Activated B cell treated with CpG ODN at 0.5 μM for 24 hours (primary cell): ENCODE data around the gene SMOC2. TPM values are rescaled to one million over a fixed set of nuclear protein-coding genes. Genes with fewer than 3 reads are reported as not detected.

Experiments
- ATAC-seq: fragments of 200-7000 bp; cut with Tn5 transposase; one replicate; pipeline ENCODE4 v1.10.0; 2021; ENCODE audit warnings: low read depth, mild to moderate bottlenecking, moderate library complexity
- CTCF ChIA-PET: fragments of 350-600 bp; sonication (Branson Sonifier 250); formaldehyde crosslinking; loops from one replicate; lab custom pipeline; 2021; ENCODE audit warnings: antibody characterized with exemption; lab: Charles Lee
- POLR2A ChIA-PET: fragments of 350-600 bp; sonication (Branson Sonifier 250); formaldehyde crosslinking; loops from one replicate; lab custom pipeline; 2021; ENCODE audit warnings: antibody characterized with exemption; lab: Charles Lee
- DNase-seq: peaks from one replicate; pipeline ENCODE4 v3.0.0; 2022
- H3K27ac Mint-ChIP-seq: one replicate; pipeline ENCODE4 v1.8.0; 2020; ENCODE audit warnings: mixed read lengths
- H3K27me3 Mint-ChIP-seq: one replicate; pipeline ENCODE4 v1.8.0; 2021; ENCODE audit warnings: mixed read lengths
- H3K36me3 Mint-ChIP-seq: one replicate; pipeline ENCODE4 v1.8.0; 2021; ENCODE audit warnings: low read depth, mixed read lengths
- H3K4me1 Mint-ChIP-seq: one replicate; pipeline ENCODE4 v1.8.0; 2021; ENCODE audit warnings: mixed read lengths
- H3K4me3 Mint-ChIP-seq: one replicate; pipeline ENCODE4 v1.8.0; 2020; ENCODE audit warnings: mild to moderate bottlenecking, mixed read lengths
- H3K9me3 Mint-ChIP-seq: one replicate; pipeline ENCODE4 v1.8.0; 2020; ENCODE audit warnings: mixed read lengths
- CTCF ChIP-seq: fragments of 200-600 bp; IDR thresholded peaks from one replicate; pipeline ENCODE4 v1.8.0; 2022; ENCODE audit warnings: antibody characterized with exemption, mild to moderate bottlenecking
- intact Hi-C: fragments of 100-400 bp; cut with micrococcal nuclease; formaldehyde crosslinking; loops from one replicate; pipeline ENCODE4 v1.15.1; 2024
- total RNA-seq: library from RNA; stranded (reverse); gene quantifications from 2 replicates; pipeline ENCODE4 v1.2.3, GENCODE V29; 2022

The SMOC2 gene
- total RNA-seq, 1 donor from 2014 or later: not detected

- TF ChIP-seq CTCF: no peak
- no peaks in the 10 kb centered on the region for H3K36me3 Mint-ChIP-seq
- H3K27ac Mint-ChIP-seq: no peak overlapping the region
- H3K4me3 Mint-ChIP-seq: no peak overlapping the region
- no peak for DNase-seq
- H3K9me3 Mint-ChIP-seq: peaks cover 7% of the 10 kb centered on the region
- no peaks in the 10 kb centered on the region for H3K27me3 Mint-ChIP-seq
- POLR2A ChIA-PET: no interaction called here
- CTCF ChIA-PET: no interaction called here
- intact Hi-C loops: no loop called here
- no peak for ATAC-seq
- H3K4me1 Mint-ChIP-seq: no peaks in the 10 kb centered on the region
Measured at GRCh38 chr6:168600381-168600780, 159.4 kb downstream of the SMOC2 start.

DNA sequence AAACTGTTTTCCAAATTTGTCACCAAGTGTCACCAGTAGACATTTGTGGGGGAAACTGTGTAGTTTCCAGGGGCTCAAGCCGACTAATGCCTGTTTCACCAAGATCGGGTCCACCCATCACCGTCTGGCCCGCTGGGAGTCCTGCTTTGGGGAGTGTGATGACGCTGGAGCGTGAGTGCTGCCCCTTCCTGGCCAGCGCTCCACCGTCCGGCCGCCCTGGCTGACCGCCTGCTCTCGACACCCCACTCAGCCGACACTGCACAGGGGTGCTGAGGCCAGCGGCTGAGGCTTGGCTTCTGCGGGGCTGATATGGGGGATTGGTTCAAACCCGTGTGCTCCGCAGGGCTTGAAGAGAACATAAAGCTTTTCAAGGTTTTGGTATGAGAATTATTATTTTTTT, 160.1 kb downstream of the SMOC2 start:
- POLR2A ChIA-PET: no interaction called here

DNA sequence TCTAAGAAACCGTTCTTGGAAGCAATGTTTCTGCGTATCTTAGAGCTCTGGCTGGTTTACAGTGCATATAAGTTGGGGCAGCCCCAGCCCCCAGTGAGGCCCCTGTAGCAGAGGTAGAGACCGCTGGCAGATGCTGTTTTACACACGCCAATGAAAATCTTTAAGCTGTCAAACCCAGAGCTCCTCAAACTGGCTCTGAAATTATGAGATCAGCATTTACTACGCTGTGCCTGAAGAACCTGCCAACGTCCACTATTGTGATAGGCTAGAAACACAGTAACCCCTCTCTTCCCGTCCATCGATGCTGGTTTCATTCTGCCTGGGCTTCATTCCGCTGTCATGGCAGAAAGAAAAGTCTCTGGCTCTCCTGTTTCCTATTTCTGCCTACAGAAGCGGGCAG, 160.6 kb downstream of the SMOC2 start:
- Mint-ChIP-seq H3K4me1 (no peaks in the 10 kb centered on the region), H3K36me3 (no peaks in the 10 kb centered on the region), H3K27ac (no peak overlapping the region), H3K4me3 (no peak overlapping the region), H3K9me3 (peaks cover 7% of the 10 kb centered on the region), H3K27me3 (no peaks in the 10 kb centered on the region)
- intact Hi-C loops: no loop called here
- DNase-seq (no peak), ATAC-seq (no peak)
- ChIA-PET CTCF (no interaction called here), POLR2A (no interaction called here)
- TF ChIP-seq CTCF: no peak

More for the DNA sequence above, 160.1 kb downstream of the SMOC2 start:
- Mint-ChIP-seq H3K27ac (no peak overlapping the region), H3K27me3 (no peaks in the 10 kb centered on the region), H3K4me3 (no peak overlapping the region), H3K4me1 (no peaks in the 10 kb centered on the region), H3K36me3 (no peaks in the 10 kb centered on the region), H3K9me3 (peaks cover 7% of the 10 kb centered on the region)
- intact Hi-C loops: no loop called here
- ATAC-seq (no peak), DNase-seq (no peak)
- no peak for TF ChIP-seq CTCF
- CTCF ChIA-PET: no interaction called here

GRCh38 chr6:168602576-168602975, 161.6 kb downstream of the SMOC2 start:
- H3K27ac Mint-ChIP-seq: no peak overlapping the region
- intact Hi-C loops: no loop called here
- no peaks in the 10 kb centered on the region for H3K36me3 Mint-ChIP-seq
- ATAC-seq (no peak), DNase-seq (no peak)
- CTCF ChIA-PET: no interaction called here
- TF ChIP-seq CTCF: no peak
- no peak overlapping the region for H3K4me3 Mint-ChIP-seq
- POLR2A ChIA-PET: no interaction called here
- H3K27me3 Mint-ChIP-seq: no peaks in the 10 kb centered on the region
- peaks cover 7% of the 10 kb centered on the region for H3K9me3 Mint-ChIP-seq
- H3K4me1 Mint-ChIP-seq: no peaks in the 10 kb centered on the region

GRCh38 chr6:168603234-168603633, 162.2 kb downstream of the SMOC2 start:
- H3K27me3 Mint-ChIP-seq: no peaks in the 10 kb centered on the region
- no peaks in the 10 kb centered on the region for H3K4me1 Mint-ChIP-seq
- H3K9me3 Mint-ChIP-seq: peaks cover 7% of the 10 kb centered on the region
- ATAC-seq (no peak), DNase-seq (no peak)
- intact Hi-C loops: no loop called here
- ChIA-PET POLR2A (no interaction called here), CTCF (no interaction called here)
- H3K4me3 Mint-ChIP-seq: no peak overlapping the region
- TF ChIP-seq CTCF: no peak
- H3K36me3 Mint-ChIP-seq: no peaks in the 10 kb centered on the region
- H3K27ac Mint-ChIP-seq: no peak overlapping the region
